K562 (cell line): ENCODE results near the gene ARHGEF17. TPM values are rescaled to one million over a fixed set of nuclear protein-coding genes. Genes with fewer than 3 reads are reported as not detected.

Experiments used
- ATAC-seq: fragments of 200-7000 bp; cut with Tn5 transposase; 3 replicates; pipeline ENCODE4 v1.9.1; 2020; ENCODE audit warnings: moderate library complexity
- BruUV-seq: library from RNA; stranded (reverse); fragments of 400-500 nt; replicated peaks from 2 replicates; lab custom pipeline; 2021; lab: Mats Ljungman, UMichigan
- CTCF ChIA-PET: fragments of 300-600 bp; formaldehyde crosslinking; extraction: SDS; loops from one replicate; lab custom pipeline; 2021; ENCODE audit warnings: low intra/inter-chr PET ratio; lab: Yijun Ruan, JAX
- POLR2A ChIA-PET: fragments of 300-600, 350-650 bp; sonication (Branson Sonifier 250); formaldehyde crosslinking; extraction: SDS; loops from one replicate; lab custom pipeline; 2021; ENCODE audit warnings: antibody characterized with exemption, inconsistent platforms; lab: Yijun Ruan, JAX
- DNase-seq, 4 experiments: peaks; one replicate each; pipeline versions ENCODE4 v3.0.0 to v3.0.0-alpha.2; 2011 to 2018; ENCODE audit warnings: low spot score in 3 of 4, mixed read lengths in 3 of 4; ENCODE audit errors: extremely low read depth in 1 of 4
- FAIRE-seq: peaks from 2 replicates; lab custom pipeline; 2011; peaks lifted over from hg19 to GRCh38; lab: Jason Lieb, UNC
- H2AFZ ChIP-seq: 2 replicates; pipeline ENCODE4 v1.6.0; 2011; ENCODE audit warnings: low read depth, low read length, control low read depth, inconsistent platforms
- H3K27ac ChIP-seq: fragments of 200-600 bp; 3 replicates; pipeline ENCODE4 v1.8.0; 2011; ENCODE audit warnings: low read depth, mild to moderate bottlenecking, control low read depth, inconsistent platforms, low read length, moderate library complexity, mixed read lengths; ENCODE audit errors: extremely low read depth
- H3K27me3 ChIP-seq, 2 experiments: fragments of 300-600 bp in 1 of 2; 2 replicates in 1 of 2; 3 replicates in 1 of 2; pipeline versions ENCODE4 v1.6.0 to v1.8.0; 2011; ENCODE audit warnings: inconsistent platforms in 2 of 2, low read length in 2 of 2, mild to moderate bottlenecking in 1 of 2, mixed read lengths in 1 of 2, moderate library complexity in 1 of 2; ENCODE audit not compliant: control insufficient read depth in 2 of 2, insufficient read depth in 2 of 2
- H3K36me3 ChIP-seq: fragments of 300-600 bp; 3 replicates; pipeline ENCODE4 v1.8.0; 2011; ENCODE audit warnings: mild to moderate bottlenecking, low read length, inconsistent platforms; ENCODE audit not compliant: control insufficient read depth, insufficient read depth
- H3K4me1 ChIP-seq, 2 experiments: fragments of 200-600 bp in 1 of 2; replicated peaks in 1 of 2; 2 replicates in 1 of 2; 3 replicates in 1 of 2; pipeline versions ENCODE4 v1.5.1 to v1.8.0; 2011; ENCODE audit warnings: inconsistent platforms in 2 of 2, low read length in 2 of 2, mild to moderate bottlenecking in 1 of 2, mixed read lengths in 1 of 2, moderate library complexity in 1 of 2; ENCODE audit not compliant: control insufficient read depth in 2 of 2, insufficient read depth in 2 of 2
- H3K4me2 ChIP-seq: 2 replicates; pipeline ENCODE4 v1.6.1; 2011; ENCODE audit warnings: low read length, control low read depth, inconsistent platforms, mixed read lengths; ENCODE audit not compliant: insufficient read depth
- H3K4me3 ChIP-seq: fragments of 200-600 bp; sonication (generic), shearing (Covaris generic); 2 replicates; pipeline ENCODE4 v1.5.1; 2016; ENCODE audit warnings: control low read depth, inconsistent platforms
- H3K79me2 ChIP-seq: fragments of 200-600 bp; 3 replicates; pipeline ENCODE4 v1.8.0; 2011; ENCODE audit warnings: low read length, inconsistent platforms; ENCODE audit not compliant: control insufficient read depth, insufficient read depth
- H3K9ac ChIP-seq, 2 experiments: 2 replicates each; pipeline versions ENCODE4 v1.6.0 to v1.6.1; 2011; ENCODE audit warnings: low read depth in 2 of 2, low read length in 2 of 2, control low read depth in 1 of 2, inconsistent platforms in 1 of 2, mild to moderate bottlenecking in 1 of 2, mixed read lengths in 1 of 2; ENCODE audit not compliant: insufficient read depth in 1 of 2
- H3K9me1 ChIP-seq: one replicate; pipeline ENCODE4 v1.6.0; 2011; ENCODE audit warnings: inconsistent platforms, mild to moderate bottlenecking, low read length, moderate library complexity; ENCODE audit not compliant: control insufficient read depth, insufficient read depth
- H3K9me3 ChIP-seq: replicated peaks from 2 replicates; pipeline ENCODE4 v1.5.1; 2011; ENCODE audit warnings: low read depth, low read length, inconsistent platforms; ENCODE audit not compliant: control insufficient read depth, insufficient read depth
- H4K20me1 ChIP-seq: replicated peaks from 2 replicates; pipeline ENCODE4 v1.6.1; 2011; ENCODE audit warnings: low read length, inconsistent platforms, mixed read lengths; ENCODE audit not compliant: control insufficient read depth, insufficient read depth
- ATF6 ChIP-seq: sonication (generic); formaldehyde crosslinking; IDR thresholded peaks from 2 replicates; pipeline ENCODE4 v1.4.0; 2020; ENCODE audit warnings: mild to moderate bottlenecking, missing genetic modification reagents
- IRF2 ChIP-seq: sonication (generic); formaldehyde crosslinking; IDR thresholded peaks from 2 replicates; pipeline ENCODE4 v1.8.1; 2022; ENCODE audit warnings: mild to moderate bottlenecking, missing genetic modification reagents
- KAT2B ChIP-seq: IDR thresholded peaks from one replicate; pipeline ENCODE4 v1.6.1; 2012; ENCODE audit warnings: low read depth, mild to moderate bottlenecking, control low read depth, inconsistent platforms, low read length, moderate library complexity
- NFATC3 ChIP-seq: fragments of 450-650 bp; IDR thresholded peaks from 2 replicates; pipeline ENCODE4 v1.6.1; 2017; ENCODE audit warnings: mild to moderate bottlenecking
- POLR2H ChIP-seq: IDR thresholded peaks from 2 replicates; pipeline ENCODE4 v1.6.1; 2016; ENCODE audit warnings: missing genetic modification characterization, low read depth, mild to moderate bottlenecking, control low read depth, missing compliant biosample characterization, moderate library complexity
- RAD51 ChIP-seq: fragments of 450-650 bp; IDR thresholded peaks from 2 replicates; pipeline ENCODE4 v1.7.1; 2016; ENCODE audit warnings: low read depth, mild to moderate bottlenecking, borderline replicate concordance
- ZHX1 ChIP-seq: fragments of 150-350 bp; conservative IDR thresholded peaks from 2 replicates; pipeline ENCODE4 v1.6.1; 2014; ENCODE audit warnings: low read length
- ZKSCAN8 ChIP-seq: fragments of 200-800 bp; sonication (Bioruptor generic); IDR thresholded peaks from 2 replicates; pipeline ENCODE4 v1.6.1; 2016; ENCODE audit warnings: missing genetic modification characterization, missing compliant biosample characterization
- ZNF121 ChIP-seq: sonication (generic); formaldehyde crosslinking; conservative IDR thresholded peaks from 2 replicates; pipeline ENCODE4 v1.8.0; 2022; ENCODE audit warnings: missing genetic modification reagents
- ZNF347 ChIP-seq: fragments of 450-650 bp; formaldehyde crosslinking; IDR thresholded peaks from 2 replicates; pipeline ENCODE4 v1.4.0; 2020; ENCODE audit warnings: low read depth, mild to moderate bottlenecking, moderate library complexity
- ZNF384 ChIP-seq: IDR thresholded peaks from 2 replicates; pipeline ENCODE4 v1.6.1; 2012; ENCODE audit warnings: low read depth, low read length, improper control_type of control experiment
- ZNF583 ChIP-seq: fragments of 250-450 bp; sonication (Bioruptor Pico); IDR thresholded peaks from 2 replicates; pipeline ENCODE4 v1.4.0; 2020
- ZNF584 ChIP-seq: fragments of 200-800 bp; sonication (Bioruptor generic); IDR thresholded peaks from 2 replicates; pipeline ENCODE4 v1.6.1; 2016; ENCODE audit warnings: low read depth, mild to moderate bottlenecking, missing genetic modification characterization, missing compliant biosample characterization
- ZNF785 ChIP-seq: fragments of 250-450 bp; sonication (Bioruptor Pico); IDR thresholded peaks from 2 replicates; pipeline ENCODE4 v1.4.0; 2020; ENCODE audit warnings: mild to moderate bottlenecking
- WGBS: fragments of 100-300 bp; shearing (Covaris generic); methylation state at CpG from one replicate; pipeline ENCODE4 v1.1.6; 2016; ENCODE audit warnings: low coverage, mixed read lengths; ENCODE audit not compliant: insufficient coverage; ENCODE audit errors: missing lambda C conversion rate; 5-methylcytosine and 5-hydroxymethylcytosine counted together
- in situ Hi-C: fragments of 300-500 bp; cut with MboI; formaldehyde crosslinking; loops from 4 replicates; pipeline ENCODE4 v1.15.0; 2018; ENCODE audit warnings: inconsistent platforms, mixed read lengths
- intact Hi-C: fragments of 100-400 bp; cut with micrococcal nuclease; formaldehyde crosslinking; loops from 2 replicates; pipeline ENCODE4 v1.14.2; 2022
- polyA plus RNA-seq, 8 experiments: library from polyadenylated mRNA; depleted of rRNA in 4 of 8; stranded (reverse) in 5 of 8; unstranded in 3 of 8; fragments of >200 nt; fragmentation: Nextera tagmentation in 2 of 8; fragmentation: Illumina TruSeq in 1 of 8; extraction: Ambion mirVana in 2 of 8; extraction: Trizol in 1 of 8; gene quantifications; 2 replicates each; pipeline versions ENCODE4 v1.2.1 to v1.2.3, GENCODE V29; 2011 to 2014; ENCODE audit warnings: inconsistent platforms in 1 of 8, missing spikeins in 1 of 8
- total RNA-seq, 7 experiments: library from RNA; depleted of rRNA in 6 of 7; stranded (reverse); fragments of >200 nt in 6 of 7; fragmentation: Illumina TruSeq in 2 of 7; extraction: Trizol in 2 of 7; gene quantifications; 2 replicates each; pipeline versions ENCODE4 v1.2.1 to v1.2.3, GENCODE V29; 2011 to 2021; ENCODE audit warnings: low replicate concordance in 1 of 7

The ARHGEF17 gene
- total and polyA plus RNA-seq, 9 of the 15 experiments (the other 6 are each of a cell fraction or from before 2014, with no cell fraction given) = 0.04 to 0.68 (median 0.10) TPM; not detected in 2

DNA sequence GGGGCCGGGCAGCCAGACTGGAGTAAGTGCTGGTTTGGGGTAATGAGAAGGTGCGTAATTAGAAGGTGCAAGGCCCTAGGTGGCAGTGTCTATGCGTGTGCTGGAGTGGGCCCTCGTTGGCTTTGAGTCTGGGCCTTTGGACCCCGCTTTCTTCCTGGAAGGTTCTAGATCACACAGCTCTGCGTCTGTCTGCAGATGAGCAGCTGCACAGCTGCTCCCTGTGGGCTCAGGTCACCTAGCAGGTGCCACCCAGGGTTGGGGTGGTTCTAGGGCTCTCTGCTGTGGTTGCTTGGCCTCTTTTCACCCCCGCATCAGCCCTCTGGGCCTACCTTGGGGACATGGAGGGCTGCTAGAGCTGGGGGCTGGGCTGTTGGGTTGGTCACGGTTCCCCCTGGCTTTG lies 78.5 kb downstream of the ARHGEF17 start:
- H3K36me3 ChIP-seq = peaks cover 41% of the 10 kb centered on the region; the same call in 2 of the 3 replicates
- H3K27ac ChIP-seq = no peak overlapping the region
- no peaks in the 10 kb centered on the region for H3K9me3 ChIP-seq
- DNase-seq (peak in 1 of 4 experiments; percentile 10), ATAC-seq (no peak), FAIRE-seq (no peak)
- peaks cover 15% of the 10 kb centered on the region for H3K9me1 ChIP-seq
- peaks cover 67% of the 10 kb centered on the region for H3K79me2 ChIP-seq
- ChIA-PET POLR2A (interaction anchor here (1.0 kb wide), 1 partner anchor 14 kb away, joined by 3 read pairs; no protein-coding TSS in a partner anchor), CTCF (interaction anchor here (0.6 kb wide), 1 partner anchor 274 kb away, joined by 3 read pairs; no protein-coding TSS in a partner anchor)
- TF ChIP-seq IRF2 (CRISPR knock-in tag) (no peak), ZNF121 (CRISPR knock-in tag) (no peak), RAD51 (no peak), ZNF584 (CRISPR knock-in tag) (no peak), POLR2H (no peak), ZNF384 (no peak), ZNF785 (no peak), ZNF347 (CRISPR knock-in tag) (no peak), ZKSCAN8 (no peak), ATF6 (CRISPR knock-in tag) (no peak), KAT2B (no peak), NFATC3 (no peak), ZNF583 (no peak), ZHX1 (no peak)
- peak overlapping the region; percentile 10 to 88; a peak in 3 of 4 replicates for H3K9ac ChIP-seq
- BruUV-seq = no TSS peak
- H4K20me1 ChIP-seq = peaks cover 40% of the 10 kb centered on the region
- in situ Hi-C loops (no loop called here), intact Hi-C loops (no loop called here)
- no peaks in the 10 kb centered on the region for H3K27me3 ChIP-seq
- H3K4me1 ChIP-seq = peaks cover 41 to 84% of the 10 kb centered on the region in 2 experiments
- peak overlapping the region; percentile 58; the same call in 1 of the 2 replicates for H3K4me2 ChIP-seq
- H3K4me3 ChIP-seq = no peak overlapping the region
- 84% methylated on average over 6 of the region's 8 CpGs for WGBS
- H2AFZ ChIP-seq = no peak overlapping the region
